ENCODE results near the gene PDLIM1.
"Not testable (repeated sequence)": the region's sequence is repeated elsewhere in the genome, so short reads cannot be mapped to it uniquely, and the experiment has no call there.

PDLIM1 gene

DNA sequence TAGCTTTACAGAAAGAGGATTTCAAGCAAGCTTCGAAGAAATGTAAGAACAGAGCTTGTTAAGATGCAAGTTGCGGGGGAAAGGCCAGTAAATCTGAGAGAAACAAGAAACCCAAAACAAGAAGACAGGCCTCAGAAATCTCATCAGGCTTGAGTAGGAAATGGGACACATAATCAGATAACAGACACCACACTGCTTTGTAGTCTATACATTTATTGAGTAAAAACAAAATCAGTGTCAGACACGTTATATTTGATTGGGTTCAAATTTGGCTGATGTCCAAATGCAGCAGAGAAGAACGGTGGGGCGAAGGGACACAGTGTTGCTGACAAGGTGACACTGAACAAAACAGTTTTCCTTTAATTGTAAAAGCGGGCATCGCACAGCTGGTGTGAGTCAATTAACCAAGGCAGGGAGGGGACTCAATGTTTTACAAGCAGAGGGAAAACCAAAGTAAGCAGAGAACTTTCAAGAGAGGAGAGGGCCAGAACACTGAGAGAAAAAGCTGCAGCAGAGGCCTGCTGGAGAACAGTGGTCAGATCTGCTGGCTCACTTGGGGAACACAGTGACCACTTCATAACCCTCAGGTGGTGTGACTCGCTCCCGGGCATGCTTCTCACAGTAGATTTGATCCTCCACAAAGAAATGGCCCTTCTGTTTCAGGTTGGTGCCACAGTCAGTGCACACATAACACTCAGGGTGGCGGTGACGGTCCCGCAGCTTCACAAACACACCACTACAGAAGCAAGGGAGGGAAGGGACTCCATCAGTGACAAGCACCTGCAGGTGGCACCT lies 53.2 kb downstream of the PDLIM1 start:
- DNase-seq, result no peak

DNA sequence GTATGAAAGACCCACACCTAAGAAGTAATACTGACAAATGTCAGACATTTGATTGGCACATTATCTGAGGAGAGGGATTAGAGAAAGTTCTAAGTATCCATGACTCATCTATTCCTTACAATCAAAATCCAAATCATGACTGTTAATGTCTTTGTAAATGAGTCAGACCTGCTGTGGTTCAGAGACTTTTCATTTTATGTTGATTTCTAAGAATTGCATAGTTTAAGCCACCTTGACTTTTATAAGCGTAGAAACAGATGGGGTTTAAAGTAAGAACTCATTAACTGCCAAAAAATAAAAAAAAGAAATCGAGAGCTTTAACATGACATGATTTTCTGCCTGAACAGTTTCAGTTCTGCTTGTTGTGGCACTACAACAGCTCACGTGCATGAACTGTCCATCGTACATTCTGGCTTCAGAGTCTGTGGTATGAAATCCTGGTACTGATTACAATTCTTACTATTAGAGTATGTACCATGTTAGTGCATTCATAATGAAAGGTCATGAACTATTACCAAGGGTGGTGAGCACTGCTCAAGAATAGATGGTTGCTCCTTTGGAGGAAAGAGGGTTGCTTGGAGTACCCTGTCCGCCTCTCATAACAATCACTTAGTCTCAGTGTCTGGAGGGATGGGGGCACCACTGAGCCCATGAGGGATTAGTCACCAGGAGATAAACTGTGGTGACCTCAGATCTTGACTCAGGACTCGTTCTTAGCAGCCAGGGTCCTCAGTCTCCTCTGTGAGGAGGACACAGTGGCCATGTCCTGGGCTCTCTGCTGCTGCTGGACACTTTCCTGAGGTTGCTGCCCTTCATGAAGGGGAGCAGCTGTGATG lies 54.5 kb downstream of the PDLIM1 start:
- peak; percentile 86 for DNase-seq

DNA sequence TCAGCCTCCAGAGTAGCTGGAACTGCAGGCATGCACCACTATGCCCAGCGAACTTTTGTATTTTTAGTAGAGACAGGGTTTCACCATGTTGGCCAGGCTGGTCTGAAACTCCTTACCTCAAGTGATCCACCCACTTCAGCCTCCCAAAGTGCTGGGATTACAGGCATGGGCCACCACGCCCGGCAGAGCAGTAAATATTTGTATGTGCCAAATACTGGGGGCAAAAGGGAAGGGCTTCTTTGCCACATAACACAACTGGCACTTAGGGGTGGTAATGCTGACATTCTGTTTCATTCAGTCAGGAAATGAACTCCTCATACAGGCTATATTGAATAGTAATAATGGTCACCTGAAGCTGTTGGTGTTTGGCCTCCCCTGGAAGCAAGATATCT lies 55.1 kb downstream of the PDLIM1 start:
- DNase-seq, result no peak

DNA sequence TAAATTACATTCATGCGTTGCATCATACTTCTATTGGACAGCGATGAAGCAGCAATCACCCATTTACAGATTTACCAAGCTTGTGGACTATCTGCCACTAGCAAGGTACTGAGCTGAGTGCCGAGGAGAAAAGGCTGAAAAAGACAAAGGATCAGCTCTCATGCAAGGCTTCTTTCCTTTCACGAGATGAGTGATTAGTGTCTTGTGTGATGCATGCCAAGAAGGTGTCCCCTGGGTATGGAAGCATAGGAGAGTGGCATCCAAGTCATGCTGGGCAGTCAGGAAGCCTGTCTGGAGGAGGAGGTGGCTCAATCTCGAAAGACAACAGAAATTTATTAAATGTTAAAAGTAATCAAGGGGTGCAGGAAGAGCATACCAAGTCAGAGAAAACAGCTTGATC lies 55.9 kb downstream of the PDLIM1 start:
- DNase-seq, result no peak

DNA sequence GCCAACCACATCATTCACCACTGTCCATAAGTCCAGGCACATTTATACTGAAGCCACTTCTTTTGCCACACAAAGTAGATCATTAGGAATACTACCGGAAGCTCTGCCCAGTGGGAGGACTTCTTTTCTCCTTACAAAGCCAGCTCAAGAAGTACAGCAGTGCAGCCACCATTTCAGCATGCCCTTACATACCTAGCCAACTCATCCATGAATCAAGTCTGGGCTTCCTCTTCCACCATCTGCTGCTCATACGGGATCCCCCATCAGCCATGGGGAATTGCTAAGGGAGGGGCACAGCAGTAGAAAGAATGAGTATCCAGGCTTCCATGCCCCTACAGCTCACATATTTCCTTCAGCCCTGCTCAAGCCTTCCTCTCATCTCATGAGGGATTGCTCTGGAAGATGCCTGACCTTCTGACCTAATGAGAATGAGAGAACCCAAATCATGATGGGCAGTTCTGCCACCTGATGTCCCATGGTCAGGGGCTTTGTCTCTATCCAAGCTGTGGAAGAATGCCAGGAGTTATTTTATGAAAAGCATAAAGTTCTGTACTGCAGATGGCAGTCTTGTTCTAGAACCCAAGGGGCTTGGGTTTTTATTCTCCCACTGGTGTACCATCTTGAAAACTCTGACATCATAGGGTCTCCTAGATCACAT lies 57.3 kb downstream of the PDLIM1 start:
- DNase-seq, result no peak

GRCh38 chr10:95230677-95231586 lies 59.9 kb downstream of the PDLIM1 start:
- DNase-seq, result not testable (repeated sequence)

- peak; percentile 99 for DNase-seq
Observed at GRCh38 chr10:95229724-95230627, 60.8 kb downstream of the PDLIM1 start.

DNA sequence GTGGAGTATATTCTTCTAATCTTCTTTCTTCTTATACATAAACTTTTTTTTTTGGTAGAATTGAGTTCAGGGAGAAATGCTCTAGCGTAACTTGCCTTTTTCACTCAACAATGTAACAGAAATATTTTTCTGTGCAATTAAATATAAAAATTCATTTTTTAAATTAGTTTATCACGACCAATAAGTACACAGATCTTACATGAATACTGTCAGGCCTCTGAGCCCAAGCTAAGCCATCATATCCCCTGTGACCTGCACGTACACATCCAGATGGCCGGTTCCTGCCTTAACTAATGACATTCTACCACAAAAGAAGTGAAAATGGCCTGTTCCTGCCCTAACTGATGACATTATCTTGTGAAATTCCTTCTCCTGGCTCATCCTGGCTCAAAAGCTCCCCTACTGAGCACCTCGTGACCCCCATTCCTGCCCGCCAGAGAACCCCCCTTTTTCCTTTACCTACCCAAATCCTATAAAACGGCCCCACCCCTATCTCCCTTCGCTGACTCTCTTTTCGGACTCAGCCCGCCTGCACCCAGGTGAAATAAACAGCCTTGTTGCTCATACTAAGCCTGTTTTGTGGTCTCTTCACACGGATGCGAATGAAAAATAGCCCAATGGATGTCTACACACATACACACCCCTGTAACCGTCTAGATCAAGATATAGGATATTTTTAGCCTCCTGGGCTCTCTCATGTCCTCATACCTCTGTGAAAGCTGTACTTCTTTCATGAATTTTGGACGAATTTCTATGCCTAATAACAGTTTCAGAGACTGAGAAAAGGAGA lies 61.7 kb downstream of the PDLIM1 start:
- DNase-seq, result not testable (repeated sequence)

DNA sequence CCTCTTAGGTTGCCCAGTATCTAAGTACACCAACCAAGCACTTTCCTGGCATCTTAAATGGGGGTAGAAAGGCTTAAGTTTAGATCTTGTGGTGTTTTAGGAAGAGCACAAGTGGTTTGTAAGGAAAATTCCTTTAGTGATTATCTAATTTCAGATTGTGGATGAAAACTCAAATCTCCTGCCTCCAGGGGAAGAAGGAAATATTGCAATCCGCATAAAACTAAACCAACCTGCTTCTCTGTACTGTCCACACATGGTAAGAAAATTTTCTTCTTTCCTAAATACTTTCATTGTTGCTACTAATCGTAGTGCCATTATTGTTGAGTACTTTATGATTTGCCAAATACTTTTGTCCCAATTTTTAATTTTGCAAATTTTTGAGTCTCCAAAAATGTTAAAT lies 65.7 kb downstream of the PDLIM1 start:
- no peak for DNase-seq

DNA sequence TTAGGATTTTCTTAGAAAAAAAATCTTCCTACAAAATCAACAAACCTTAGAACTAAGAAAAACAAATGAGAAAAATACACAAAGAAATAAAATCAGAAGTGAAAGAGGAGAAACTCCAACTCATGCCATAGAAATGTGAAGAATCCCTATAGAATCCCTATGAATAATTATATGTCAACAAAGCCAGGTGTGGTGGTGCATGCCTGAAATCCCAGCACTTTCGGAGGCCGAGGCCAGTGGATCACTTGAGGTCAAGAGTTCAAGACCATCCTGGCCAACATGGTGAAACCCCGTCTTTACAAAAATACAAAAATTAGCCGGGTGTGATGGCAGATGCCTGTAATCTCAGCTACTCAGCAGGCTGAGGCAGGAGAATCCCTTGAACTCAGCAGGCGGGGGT lies 69.7 kb downstream of the PDLIM1 start:
- DNase-seq, result peak; percentile 64

DNA sequence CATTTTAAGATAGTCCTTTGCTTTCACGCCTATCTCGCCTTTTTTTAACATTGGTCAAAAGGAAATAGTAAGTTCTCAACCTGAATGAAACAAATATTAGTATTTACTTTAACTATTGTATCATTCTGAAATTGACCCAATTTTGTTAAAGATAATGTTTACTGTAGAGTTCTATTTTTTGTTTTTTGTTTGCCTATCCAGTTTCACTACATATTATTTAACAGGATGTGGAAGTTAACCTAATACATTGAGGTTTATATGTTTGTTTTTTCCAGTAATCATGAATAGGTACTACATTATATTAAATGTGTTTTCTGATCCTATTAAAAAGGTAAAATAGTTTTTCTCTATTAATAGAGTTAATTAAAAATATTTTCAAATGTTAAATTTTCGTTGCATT lies 70.3 kb downstream of the PDLIM1 start:
- DNase-seq, result no peak

DNA sequence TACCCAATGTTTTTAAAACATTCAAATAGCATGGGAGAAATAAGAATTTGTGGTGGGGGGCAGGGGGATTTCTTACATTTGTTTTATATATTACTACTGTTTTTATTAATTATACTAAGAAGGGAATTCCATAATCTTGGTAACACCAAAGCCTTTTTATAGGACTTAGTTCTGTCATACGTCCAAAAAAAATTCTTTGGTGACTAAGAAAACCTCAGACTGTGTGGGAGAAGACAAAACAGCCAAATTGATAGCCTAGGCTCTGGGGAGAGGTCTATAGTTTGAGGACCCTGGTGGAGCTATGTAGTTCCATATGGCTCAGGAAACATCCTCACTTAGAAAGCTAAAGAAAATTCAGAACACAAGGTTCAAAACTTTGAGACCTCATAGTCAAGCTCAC lies 73.3 kb downstream of the PDLIM1 start:
- DNase-seq, result peak; percentile 55

DNA sequence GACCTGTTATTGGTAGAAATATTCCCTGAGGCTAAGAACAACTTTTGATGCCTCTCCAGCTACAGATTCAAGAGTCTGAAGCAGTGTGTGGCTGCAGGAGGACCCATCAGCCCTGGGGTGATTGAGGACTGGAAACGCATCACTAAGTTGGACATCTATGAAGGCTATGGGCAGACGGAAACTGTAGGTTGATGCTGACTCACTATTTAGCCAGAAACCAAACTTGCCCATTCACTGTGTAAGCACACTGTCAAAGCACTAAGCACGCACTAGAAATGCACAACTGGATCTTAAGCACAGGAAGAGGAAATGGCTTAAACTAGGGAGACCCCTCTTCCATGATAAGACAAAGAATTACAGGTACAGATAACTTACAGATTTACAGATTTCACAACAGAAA lies 76.0 kb downstream of the PDLIM1 start:
- no peak for DNase-seq

- DNase-seq, result no peak
Observed at GRCh38 chr10:95214369-95214768, 76.4 kb downstream of the PDLIM1 start.

GRCh38 chr10:95211606-95212279 lies 79.1 kb downstream of the PDLIM1 start:
- peak; percentile 50 for DNase-seq

GRCh38 chr10:95209509-95210127 lies 81.2 kb downstream of the PDLIM1 start:
- DNase-seq, result no peak

DNA sequence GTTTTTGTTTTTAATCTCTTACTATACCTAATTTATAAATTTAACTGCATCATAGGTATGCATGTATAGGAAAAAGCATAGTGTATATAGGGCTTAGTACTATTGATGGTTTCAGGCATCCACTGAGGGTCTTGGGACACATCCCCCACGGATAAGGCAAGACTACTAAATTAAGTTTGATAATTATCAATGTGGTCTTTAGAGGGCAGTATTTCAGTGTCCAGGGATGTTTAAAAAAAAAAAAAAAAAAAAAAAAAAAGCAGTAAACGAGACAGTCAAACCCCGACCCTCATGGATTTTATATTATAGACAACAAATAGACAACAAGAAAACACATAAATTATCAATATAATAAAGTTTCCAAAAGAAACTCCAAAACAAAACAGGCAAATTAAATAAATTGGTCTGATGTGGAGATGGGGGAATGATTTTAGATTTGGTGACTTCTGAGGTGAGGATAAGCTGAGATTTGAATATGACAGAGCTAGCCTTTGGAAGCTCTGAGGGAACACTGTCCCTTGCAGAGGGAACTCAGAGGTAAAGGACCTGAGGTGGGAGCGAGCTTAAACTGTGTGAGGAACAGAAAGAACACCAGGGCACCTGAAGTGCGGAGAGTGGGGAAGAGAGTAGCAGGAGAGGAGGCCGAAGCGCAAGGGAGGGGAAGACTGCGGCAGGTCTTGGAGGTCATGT lies 82.0 kb downstream of the PDLIM1 start:
- no peak for DNase-seq

- not testable (repeated sequence) for DNase-seq
Observed at GRCh38 chr10:95202865-95203264, 87.9 kb downstream of the PDLIM1 start.

- DNase-seq, result peak; percentile 20
Observed at GRCh38 chr10:95201736-95202135, 89.1 kb downstream of the PDLIM1 start.

Data from fibroblast of upper back skin (primary cell).